GM12891 (cell line): Measurements from ENCODE around the gene ASXL1.
A peak's percentile ranks its signal among the peaks of the same experiment; 100 is the strongest.
"Not testable (repeated sequence)": the region's sequence is repeated elsewhere in the genome, so short reads cannot be mapped to it uniquely, and the experiment has no call there.

ENCODE experiments used
- DNase-seq: peaks from one replicate; pipeline ENCODE4 v3.0.0; 2011; ENCODE audit warnings: low spot score; ENCODE audit not compliant: insufficient read length
- FAIRE-seq: peaks from 2 replicates; lab custom pipeline; 2011; peaks lifted over from hg19 to GRCh38; lab: Jason Lieb, UNC
- PAX5 ChIP-seq: IDR thresholded peaks from 2 replicates; pipeline ENCODE4 v1.6.1; 2011; ENCODE audit warnings: low read length, moderate library complexity, mild to moderate bottlenecking; ENCODE audit not compliant: insufficient read depth, severe bottlenecking
- POLR2A ChIP-seq: IDR thresholded peaks from 2 replicates; pipeline ENCODE4 v1.6.1; 2011; ENCODE audit warnings: low read depth, low read length, control low read depth
- POLR2AphosphoS5 ChIP-seq: IDR thresholded peaks from 2 replicates; pipeline ENCODE4 v1.6.1; 2011; ENCODE audit warnings: low read depth, low read length, control low read depth
- POU2F2 ChIP-seq: IDR thresholded peaks from 2 replicates; pipeline ENCODE4 v1.6.1; 2011; ENCODE audit warnings: low read depth, mild to moderate bottlenecking, control low read depth, low read length, moderate library complexity
- SPI1 ChIP-seq: IDR thresholded peaks from 2 replicates; pipeline ENCODE4 v1.6.1; 2011; ENCODE audit warnings: low read depth, low read length, control low read depth
- TAF1 ChIP-seq: IDR thresholded peaks from 2 replicates; pipeline ENCODE4 v1.6.1; 2011; ENCODE audit warnings: low read depth, low read length, control low read depth

The ASXL1 gene

DNA sequence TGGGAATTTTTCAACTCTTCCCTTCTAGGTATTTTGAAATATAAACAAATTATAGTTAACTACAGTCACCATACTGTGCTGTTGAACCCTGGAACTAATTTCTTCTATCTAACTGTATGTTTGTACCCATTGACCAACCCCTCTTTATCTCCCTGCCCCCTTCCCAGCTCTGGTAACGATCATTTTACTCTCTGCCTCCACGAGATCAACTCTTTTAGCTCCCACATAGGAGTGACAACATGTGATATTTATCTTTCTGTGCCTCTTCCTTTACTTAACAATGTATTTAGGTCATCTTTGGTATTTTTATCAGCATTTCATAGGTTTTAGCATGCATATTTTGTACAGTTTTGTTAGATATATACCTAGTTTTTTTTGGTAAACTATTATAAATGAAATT is 45.9 kb downstream of the ASXL1 start:
- TF ChIP-seq SPI1 (no peak), TAF1 (no peak), POLR2AphosphoS5 (no peak), POLR2A (no peak), PAX5 (no peak), POU2F2 (no peak)
- DNase-seq (no peak), FAIRE-seq (no peak)

DNA sequence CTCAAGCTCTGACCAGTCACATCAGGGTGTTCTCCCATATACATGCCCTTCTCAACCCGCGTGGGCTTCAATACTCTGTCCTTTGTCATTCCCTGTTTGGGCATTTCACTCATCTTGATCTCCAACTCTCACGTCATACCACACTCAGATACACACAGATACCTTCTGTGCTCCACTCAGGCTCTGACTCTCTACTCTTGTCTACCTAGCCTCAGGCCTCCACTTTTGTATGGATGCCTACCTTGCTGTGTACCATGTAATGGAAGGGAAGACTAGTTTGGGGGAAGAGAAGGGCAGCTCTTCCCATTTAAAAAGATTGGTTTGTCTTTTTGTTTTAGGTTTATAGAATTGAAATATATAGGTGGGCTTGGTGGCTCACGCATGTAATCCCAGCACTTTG is 48.6 kb downstream of the ASXL1 start:
- no peak for FAIRE-seq
- DNase-seq, result no peak
- TF ChIP-seq PAX5 (no peak), SPI1 (no peak), TAF1 (no peak), POLR2A (no peak), POU2F2 (no peak), POLR2AphosphoS5 (no peak)

DNA sequence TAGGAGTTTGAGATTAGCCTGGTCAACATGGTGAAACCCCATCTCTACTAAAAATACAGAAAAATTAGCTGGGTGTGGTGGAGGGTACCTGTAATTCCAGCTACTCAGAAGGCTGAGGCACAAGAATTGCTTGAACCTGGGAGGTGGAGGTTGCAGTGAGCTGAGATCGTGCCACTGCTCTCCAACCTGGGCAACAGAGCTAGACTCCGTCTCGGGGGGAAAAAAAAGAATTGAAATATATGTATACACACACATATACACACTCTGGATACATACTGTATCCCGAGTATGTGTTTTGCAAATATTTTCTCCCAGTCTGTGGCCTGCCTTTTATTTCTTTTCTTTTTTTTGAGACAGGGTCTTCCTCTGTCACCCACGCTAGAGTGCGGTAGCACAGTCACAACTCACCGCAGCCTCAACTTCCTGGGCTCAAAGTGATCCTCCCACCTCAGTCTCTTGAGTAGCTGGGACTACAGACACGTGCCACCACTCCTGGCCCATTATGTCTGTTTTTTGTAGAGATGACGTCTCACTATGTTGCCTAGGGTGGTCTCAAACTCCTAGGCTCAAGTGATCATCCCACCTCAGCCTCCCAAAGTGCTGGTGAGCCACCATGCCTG is 49.1 kb downstream of the ASXL1 start:
- not testable (repeated sequence) for FAIRE-seq, DNase-seq

DNA sequence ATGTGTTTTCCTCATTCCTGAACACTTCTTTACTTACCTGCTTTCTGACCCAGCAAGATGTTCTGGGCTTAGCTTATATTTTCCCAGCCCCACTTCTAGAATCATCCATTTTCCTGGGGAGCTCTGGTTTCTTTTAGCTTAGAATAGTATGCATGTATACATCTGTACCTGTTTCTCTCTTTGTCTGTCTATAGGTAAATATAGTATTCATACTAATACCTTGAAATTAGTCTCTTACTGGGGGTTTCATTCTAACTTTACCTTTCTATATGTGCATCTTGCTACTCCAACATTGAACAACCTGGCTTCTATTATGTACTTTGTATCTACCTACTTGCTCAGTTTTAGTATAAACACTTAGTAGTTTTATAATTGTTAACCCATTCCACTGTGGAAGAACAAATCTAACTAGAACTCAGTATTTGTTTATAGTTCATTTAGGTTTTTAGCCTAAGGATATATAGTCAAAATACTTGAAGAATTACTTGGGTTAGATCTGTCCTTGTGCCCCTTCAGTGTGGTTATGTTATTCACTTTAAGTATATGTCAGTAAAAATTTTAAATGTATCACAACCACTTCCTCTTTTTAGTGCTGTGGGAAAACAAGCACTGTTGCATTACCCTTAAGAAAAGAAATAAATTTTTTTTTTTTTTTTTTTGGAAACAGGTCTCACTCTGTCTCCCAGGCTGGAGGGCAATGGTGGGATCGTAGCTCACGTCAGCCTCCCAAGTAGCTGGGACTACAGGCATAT is 54.0 kb downstream of the ASXL1 start:
- TF ChIP-seq PAX5, result no peak
- peak; percentile 93 for TF ChIP-seq SPI1
- no peak for TF ChIP-seq TAF1
- no peak for TF ChIP-seq POU2F2
- no peak for TF ChIP-seq POLR2A
- TF ChIP-seq POLR2AphosphoS5, result no peak
- FAIRE-seq, result peak; percentile 16
- no peak for DNase-seq

DNA sequence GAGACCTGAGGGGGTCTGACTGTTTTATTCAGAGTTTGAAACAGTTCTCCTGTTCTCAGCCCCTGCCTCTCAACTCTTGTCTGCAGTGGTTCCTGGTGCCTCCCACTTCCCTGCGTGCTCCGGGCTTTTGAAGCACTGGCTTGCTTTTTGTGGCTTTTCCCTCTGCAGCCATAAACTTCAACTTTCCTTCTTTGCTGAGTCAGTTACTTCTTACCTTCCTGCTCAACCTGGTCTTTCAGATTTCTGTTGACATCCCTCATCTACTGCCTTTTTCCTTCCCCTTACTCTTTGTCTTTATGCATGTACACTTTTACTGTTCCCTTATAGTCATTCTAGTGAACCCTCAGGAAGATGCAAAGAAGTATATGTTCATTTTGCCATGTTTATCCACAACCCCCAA is 57.4 kb downstream of the ASXL1 start:
- DNase-seq, result no peak
- no peak for TF ChIP-seq PAX5
- TF ChIP-seq TAF1, result no peak
- no peak for TF ChIP-seq POU2F2
- no peak for TF ChIP-seq POLR2A
- no peak for TF ChIP-seq POLR2AphosphoS5
- TF ChIP-seq SPI1, result no peak
- FAIRE-seq, result no peak

DNA sequence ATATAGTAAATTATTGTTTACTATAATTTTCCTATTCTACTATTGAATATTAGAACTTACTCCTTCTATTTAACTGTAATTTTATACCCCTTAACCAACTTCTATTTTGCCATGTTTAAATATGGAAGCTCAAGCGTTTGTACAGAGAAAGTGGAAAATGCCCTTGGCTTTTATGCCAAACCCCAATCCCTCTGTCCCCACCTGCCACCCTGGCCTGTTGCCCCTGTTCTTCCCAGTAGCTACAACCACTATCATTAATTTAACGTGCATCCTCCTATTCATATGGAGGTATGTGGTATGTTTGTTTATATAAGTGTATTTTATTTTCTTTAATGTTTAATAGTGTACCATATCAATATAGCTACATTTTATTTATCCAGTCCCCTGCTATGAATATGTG is 58.1 kb downstream of the ASXL1 start:
- TF ChIP-seq SPI1, result no peak
- no peak for TF ChIP-seq POLR2A
- no peak for TF ChIP-seq POLR2AphosphoS5
- TF ChIP-seq POU2F2, result no peak
- no peak for TF ChIP-seq PAX5
- no peak for TF ChIP-seq TAF1
- FAIRE-seq, result no peak

DNA sequence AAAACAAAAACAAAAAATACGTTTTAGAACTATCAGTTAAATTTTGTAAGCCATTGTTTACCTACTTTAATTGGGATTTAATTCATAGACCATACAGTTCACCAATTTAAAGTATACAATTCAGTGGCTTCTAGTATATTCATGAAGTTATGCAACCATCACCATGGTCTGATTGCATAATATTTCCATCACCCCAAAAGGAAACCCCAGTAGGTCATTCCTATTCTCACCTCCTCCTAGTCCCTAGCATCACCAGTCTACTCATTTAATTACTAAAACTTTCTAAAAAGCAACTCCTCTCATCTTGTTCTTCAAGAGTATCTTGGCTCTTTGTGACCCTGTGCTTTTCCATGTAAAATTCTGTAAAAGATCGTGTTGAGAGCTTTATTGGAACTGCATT is 60.2 kb downstream of the ASXL1 start:
- no peak for TF ChIP-seq POLR2A
- no peak for TF ChIP-seq SPI1
- TF ChIP-seq PAX5, result no peak
- TF ChIP-seq POU2F2, result no peak
- no peak for DNase-seq
- no peak for FAIRE-seq

More for the DNA sequence above, 58.1 kb downstream of the ASXL1 start:
- DNase-seq, result no peak

DNA sequence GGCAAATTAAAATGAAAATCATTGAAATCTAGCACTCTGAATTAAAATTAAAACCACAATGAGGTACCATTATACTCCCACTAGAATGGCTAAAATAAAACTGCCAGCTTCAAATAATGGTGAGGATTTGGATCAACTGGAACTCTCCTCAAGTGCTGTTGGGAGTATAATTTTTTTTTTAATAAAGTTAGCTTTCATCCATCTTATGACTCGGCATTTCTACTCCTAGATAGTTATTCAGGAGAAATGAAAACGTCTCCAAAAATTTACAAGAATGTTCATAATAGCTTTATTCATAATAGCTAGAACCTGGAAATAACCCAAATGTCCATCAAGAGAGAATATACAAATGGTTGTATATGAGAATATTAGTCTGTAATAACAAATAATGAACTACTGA is 63.2 kb downstream of the ASXL1 start:
- no peak for FAIRE-seq
- TF ChIP-seq POLR2AphosphoS5 (no peak), POLR2A (no peak), PAX5 (no peak), SPI1 (no peak), TAF1 (no peak), POU2F2 (no peak)

DNA sequence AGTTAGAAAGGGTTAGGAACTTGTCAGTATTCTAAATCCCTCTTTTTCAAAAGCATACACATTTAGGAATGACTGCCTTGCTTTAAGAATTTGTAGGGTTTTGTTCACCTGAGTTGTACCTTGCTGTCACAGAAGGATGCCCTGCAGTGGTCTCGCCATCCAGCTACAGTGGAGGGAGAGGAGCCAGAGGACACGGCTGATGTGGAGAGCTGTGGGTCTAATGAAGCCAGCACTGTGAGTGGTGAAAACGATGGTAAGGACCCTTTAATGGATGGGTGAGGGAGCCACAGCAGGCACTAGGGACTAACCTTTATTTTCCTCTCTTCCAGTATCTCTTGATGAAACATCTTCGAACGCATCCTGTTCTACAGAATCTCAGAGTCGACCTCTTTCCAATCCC is 69.9 kb downstream of the ASXL1 start:
- DNase-seq (no peak), FAIRE-seq (no peak)
- no peak for TF ChIP-seq POU2F2

More for the DNA sequence above, 63.2 kb downstream of the ASXL1 start:
- DNase-seq, result no peak

DNA sequence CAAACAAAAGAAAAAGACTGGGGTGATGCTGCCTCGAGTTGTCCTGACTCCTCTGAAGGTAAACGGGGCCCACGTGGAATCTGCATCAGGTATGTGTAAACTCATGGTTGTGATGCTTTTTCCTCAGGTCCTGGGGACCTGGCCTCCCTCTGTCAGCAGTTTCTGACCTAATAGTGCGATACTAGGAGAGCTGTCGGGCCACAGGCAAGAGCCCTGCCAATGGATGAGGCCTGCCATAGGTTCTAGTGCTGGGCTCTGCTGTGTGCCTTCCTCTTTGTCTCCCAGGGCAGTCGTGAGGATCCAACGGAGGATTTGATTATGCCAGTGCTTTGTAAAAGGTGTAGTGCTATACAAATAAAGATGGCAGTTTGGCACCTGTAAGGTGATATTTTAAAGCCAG is 71.2 kb downstream of the ASXL1 start:
- TF ChIP-seq TAF1 (no peak), POLR2A (no peak), POLR2AphosphoS5 (no peak), SPI1 (no peak), POU2F2 (no peak), PAX5 (no peak)
- no peak for DNase-seq
- no peak for FAIRE-seq
